Kidney (tissue), 14 donors: ENCODE measurements around the gene ERAP2. TPM values are rescaled to one million over a fixed set of nuclear protein-coding genes. Genes with fewer than 3 reads are reported as not detected.

Experiments
- DNase-seq, 5 donors: peaks; one replicate each; pipeline ENCODE4 v3.0.0-alpha.2; 2013 to 2020
- FAIRE-seq: peaks from 2 replicates; lab custom pipeline; 2012; peaks lifted over from hg19 to GRCh38; lab: Jason Lieb, UNC
- H3K27ac ChIP-seq, 2 donors: one replicate each; pipeline ENCODE4 v1.7.0; 2013; ENCODE audit warnings: low read depth in 2 of 2, low read length in 2 of 2, inconsistent platforms in 1 of 2
- H3K27me3 ChIP-seq: one replicate; pipeline ENCODE4 v1.7.1; 2013; ENCODE audit warnings: low read length, inconsistent platforms; ENCODE audit not compliant: control insufficient read depth, insufficient read depth
- H3K36me3 ChIP-seq, 3 donors: one replicate each; pipeline versions ENCODE4 v1.7.0 to v1.7.1; 2013; ENCODE audit warnings: low read length in 3 of 3, control low read depth in 1 of 3, inconsistent platforms in 1 of 3; ENCODE audit not compliant: insufficient read depth in 3 of 3, control insufficient read depth in 2 of 3
- H3K4me1 ChIP-seq, 3 donors: one replicate each; pipeline versions ENCODE4 v1.7.0 to v1.7.1; 2013; ENCODE audit warnings: low read length in 3 of 3, inconsistent platforms in 1 of 3, low read depth in 1 of 3; ENCODE audit not compliant: control insufficient read depth in 2 of 3, insufficient read depth in 2 of 3
- H3K4me3 ChIP-seq, 3 donors: one replicate each; pipeline versions ENCODE4 v1.7.0 to v1.8.1; 2013; ENCODE audit warnings: low read length in 3 of 3, control low read depth in 1 of 3, inconsistent platforms in 1 of 3
- H3K9ac ChIP-seq, 3 donors: one replicate each; pipeline versions ENCODE4 v1.7.0 to v1.7.1; 2013; ENCODE audit warnings: low read length in 3 of 3, control low read depth in 1 of 3, inconsistent platforms in 1 of 3
- H3K9me3 ChIP-seq, 3 donors: one replicate each; pipeline versions ENCODE4 v1.7.0 to v1.7.1; 2013; ENCODE audit warnings: low read length in 3 of 3, control low read depth in 1 of 3, inconsistent platforms in 1 of 3; ENCODE audit not compliant: control insufficient read depth in 2 of 3, insufficient read depth in 1 of 3
- intact Hi-C: fragments of 100-400 bp; cut with DNase I; formaldehyde crosslinking; loops from one replicate; pipeline ENCODE4 v1.11.1; 2022
- polyA plus RNA-seq: library from polyadenylated mRNA; stranded (reverse); fragments of 350-450 nt; fragmentation: Illumina TruSeq; extraction: RNeasy Lipid Tissue Mini Kit (QIAGEN cat#74804); gene quantifications from one replicate; pipeline ENCODE4 v1.2.3, GENCODE V29; 2014; ENCODE audit warnings: low read depth, low replicate concordance; ENCODE audit not compliant: insufficient read depth
- total RNA-seq: library from RNA; stranded (reverse); fragmentation: NEBNext Ultra II Directional; extraction: Animal tissue kit (Norgen Biotek cat#: 25700); gene quantifications from one replicate; pipeline ENCODE4 v1.2.1, GENCODE V29; 2021
- TF ChIP-seq, protein P1 (sequence below): IDR thresholded peaks from 3 replicates; pipeline ENCODE4 v1.5.1; 2012; ENCODE audit warnings: mild to moderate bottlenecking, moderate library complexity, borderline replicate concordance; ENCODE audit not compliant: insufficient read depth; ENCODE audit errors: extremely low read depth
- donor health status: control.
- donor health status: control.
- donor health status: control.
- donor health status: control.
- donor health status: control.
- donor health status: DM: yes; HTN: yes; CAD: no.
- donor health status: Normal renal cell carcinoma (clear cell type).

ERAP2 gene
- total and polyA plus RNA-seq, 2 donors from 2014 or later = 8.2 to 13.8 TPM

GRCh38 chr5:96927008-96927407 lies 50.7 kb downstream of the ERAP2 start:
- H3K4me1 ChIP-seq = no peaks in the 10 kb centered on the region
- TF ChIP-seq, protein P1, sequence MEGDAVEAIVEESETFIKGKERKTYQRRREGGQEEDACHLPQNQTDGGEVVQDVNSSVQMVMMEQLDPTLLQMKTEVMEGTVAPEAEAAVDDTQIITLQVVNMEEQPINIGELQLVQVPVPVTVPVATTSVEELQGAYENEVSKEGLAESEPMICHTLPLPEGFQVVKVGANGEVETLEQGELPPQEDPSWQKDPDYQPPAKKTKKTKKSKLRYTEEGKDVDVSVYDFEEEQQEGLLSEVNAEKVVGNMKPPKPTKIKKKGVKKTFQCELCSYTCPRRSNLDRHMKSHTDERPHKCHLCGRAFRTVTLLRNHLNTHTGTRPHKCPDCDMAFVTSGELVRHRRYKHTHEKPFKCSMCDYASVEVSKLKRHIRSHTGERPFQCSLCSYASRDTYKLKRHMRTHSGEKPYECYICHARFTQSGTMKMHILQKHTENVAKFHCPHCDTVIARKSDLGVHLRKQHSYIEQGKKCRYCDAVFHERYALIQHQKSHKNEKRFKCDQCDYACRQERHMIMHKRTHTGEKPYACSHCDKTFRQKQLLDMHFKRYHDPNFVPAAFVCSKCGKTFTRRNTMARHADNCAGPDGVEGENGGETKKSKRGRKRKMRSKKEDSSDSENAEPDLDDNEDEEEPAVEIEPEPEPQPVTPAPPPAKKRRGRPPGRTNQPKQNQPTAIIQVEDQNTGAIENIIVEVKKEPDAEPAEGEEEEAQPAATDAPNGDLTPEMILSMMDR = no peak
- H3K36me3 ChIP-seq = no peaks in the 10 kb centered on the region
- H3K27ac ChIP-seq = no peak overlapping the region
- H3K4me3 ChIP-seq = no peak overlapping the region
- H3K9me3 ChIP-seq = no peaks in the 10 kb centered on the region
- no peaks in the 10 kb centered on the region for H3K27me3 ChIP-seq
- intact Hi-C loops = no loop called here
- H3K9ac ChIP-seq = no peak overlapping the region
- FAIRE-seq (no peak), DNase-seq (no peak)

GRCh38 chr5:96928931-96929708 lies 52.8 kb downstream of the ERAP2 start:
- no peak overlapping the region for H3K4me3 ChIP-seq
- no peak overlapping the region for H3K27ac ChIP-seq
- DNase-seq (no peak), FAIRE-seq (no peak)
- no peaks in the 10 kb centered on the region for H3K27me3 ChIP-seq
- no peaks in the 10 kb centered on the region for H3K9me3 ChIP-seq
- intact Hi-C loops = no loop called here
- H3K36me3 ChIP-seq = no peaks in the 10 kb centered on the region
- TF ChIP-seq, protein P1 = no peak
- no peak overlapping the region for H3K9ac ChIP-seq
- H3K4me1 ChIP-seq = peaks cover 0 to 10% (median 8%) of the 10 kb centered on the region in 3 donors

GRCh38 chr5:96930058-96930457 lies 53.8 kb downstream of the ERAP2 start:
- H3K4me3 ChIP-seq = no peak overlapping the region
- peaks cover 0 to 11% (median 10%) of the 10 kb centered on the region in 3 donors for H3K4me1 ChIP-seq
- no peaks in the 10 kb centered on the region for H3K36me3 ChIP-seq
- no peaks in the 10 kb centered on the region for H3K27me3 ChIP-seq
- H3K27ac ChIP-seq = no peak overlapping the region
- TF ChIP-seq, protein P1 = no peak
- H3K9ac ChIP-seq = no peak overlapping the region
- intact Hi-C loops = no loop called here
- H3K9me3 ChIP-seq = no peaks in the 10 kb centered on the region
- FAIRE-seq = no peak
- DNase-seq = no peak
